ENCODE measurements around the gene B3GALT6.
"Not testable (repeated sequence)": the region's sequence is repeated elsewhere in the genome, so short reads cannot be mapped to it uniquely, and the experiment has no call there.

The B3GALT6 gene

DNA sequence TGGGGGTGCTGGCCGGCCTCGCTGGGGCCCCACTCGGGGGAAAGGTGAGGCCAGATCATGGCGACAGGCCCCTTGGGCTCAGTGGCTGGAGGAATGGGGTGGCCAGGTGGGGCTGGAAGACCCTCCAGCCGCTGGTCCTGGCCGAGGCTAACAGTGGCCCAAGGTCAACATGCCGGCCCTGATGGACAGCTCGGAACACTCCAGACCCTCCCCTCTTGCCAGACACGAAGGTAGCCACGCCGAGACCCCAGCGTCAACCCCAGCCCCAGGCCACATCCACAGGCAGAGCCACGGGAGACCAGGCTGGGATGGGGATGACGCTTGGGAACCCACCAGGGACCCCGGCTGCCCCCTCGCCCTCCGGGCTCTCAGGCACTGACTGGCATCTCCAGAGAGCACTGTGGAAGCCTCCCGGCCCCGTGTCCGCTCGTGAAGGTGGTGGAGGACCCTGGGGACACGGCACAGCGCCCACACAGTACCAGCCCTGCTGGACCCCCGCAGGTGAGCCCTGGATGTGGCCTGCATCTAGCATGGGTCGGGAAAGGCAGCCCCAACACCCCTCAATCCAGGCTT lies 15.4 kb downstream of the B3GALT6 start:
- H3K9me3 ChIP-seq (ENCODE audit: insufficient read depth, low read depth, low read length) = peaks cover 2% of the 10 kb centered on the region
- no peak overlapping the region for H4K12ac ChIP-seq (ENCODE audit: low read depth, low read length)
- peaks cover 12 to 14% of the 10 kb centered on the region in 2 experiments for H3K4me1 ChIP-seq (ENCODE audit: control insufficient read depth in 1 of 2, insufficient read depth in 2 of 2, low read length in 2 of 2)
- no peak overlapping the region for H2BK5ac ChIP-seq (ENCODE audit: low read depth, low read length, poor library complexity)
- no peak overlapping the region for H4K91ac ChIP-seq (ENCODE audit: low read depth, low read length)
- H3K4me2 ChIP-seq (ENCODE audit: low read length) = no peak overlapping the region
- H3K36me3 ChIP-seq (ENCODE audit: control insufficient read depth in 1 of 2, insufficient read depth in 2 of 2, low read length in 2 of 2) = peaks cover 7 to 11% of the 10 kb centered on the region in 2 experiments
- H2AK5ac ChIP-seq (ENCODE audit: low read length) = no peak overlapping the region
- H3K79me1 ChIP-seq (ENCODE audit: low read length) = peaks cover 9% of the 10 kb centered on the region
- no peak overlapping the region for H3K27ac ChIP-seq (ENCODE audit: low read depth, low read length)
- no peak overlapping the region for H3K14ac ChIP-seq (ENCODE audit: low read length)
- peaks cover 5% of the 10 kb centered on the region for H3K27me3 ChIP-seq (ENCODE audit: insufficient read depth, low read length)
- H3K23ac ChIP-seq (ENCODE audit: low read length) = no peak overlapping the region
- no peak overlapping the region for H2AFZ ChIP-seq (ENCODE audit: insufficient read depth, low read length, poor library complexity)
- no peak overlapping the region for H3K4me3 ChIP-seq (ENCODE audit: low read depth, low read length)
- no peak overlapping the region for H3K18ac ChIP-seq (ENCODE audit: low read length)
- no peak overlapping the region for H2BK12ac ChIP-seq (ENCODE audit: low read length)
- no peak for DNase-seq
- WGBS (ENCODE audit: extremely low coverage, insufficient coverage, insufficient read length) = no CpG with 5 or more reads among the region's 25 CpGs
- no peaks in the 10 kb centered on the region for H3K79me2 ChIP-seq (ENCODE audit: control insufficient read depth, insufficient read depth, low read length, poor library complexity)
- H4K8ac ChIP-seq (ENCODE audit: low read depth, low read length) = no peak overlapping the region
- H3K9ac ChIP-seq (ENCODE audit: low read length) = no peak overlapping the region
- no peak overlapping the region for H2BK120ac ChIP-seq (ENCODE audit: insufficient read depth, low read length, poor library complexity)
- no peak overlapping the region for H3K4ac ChIP-seq (ENCODE audit: low read depth, low read length)

DNA sequence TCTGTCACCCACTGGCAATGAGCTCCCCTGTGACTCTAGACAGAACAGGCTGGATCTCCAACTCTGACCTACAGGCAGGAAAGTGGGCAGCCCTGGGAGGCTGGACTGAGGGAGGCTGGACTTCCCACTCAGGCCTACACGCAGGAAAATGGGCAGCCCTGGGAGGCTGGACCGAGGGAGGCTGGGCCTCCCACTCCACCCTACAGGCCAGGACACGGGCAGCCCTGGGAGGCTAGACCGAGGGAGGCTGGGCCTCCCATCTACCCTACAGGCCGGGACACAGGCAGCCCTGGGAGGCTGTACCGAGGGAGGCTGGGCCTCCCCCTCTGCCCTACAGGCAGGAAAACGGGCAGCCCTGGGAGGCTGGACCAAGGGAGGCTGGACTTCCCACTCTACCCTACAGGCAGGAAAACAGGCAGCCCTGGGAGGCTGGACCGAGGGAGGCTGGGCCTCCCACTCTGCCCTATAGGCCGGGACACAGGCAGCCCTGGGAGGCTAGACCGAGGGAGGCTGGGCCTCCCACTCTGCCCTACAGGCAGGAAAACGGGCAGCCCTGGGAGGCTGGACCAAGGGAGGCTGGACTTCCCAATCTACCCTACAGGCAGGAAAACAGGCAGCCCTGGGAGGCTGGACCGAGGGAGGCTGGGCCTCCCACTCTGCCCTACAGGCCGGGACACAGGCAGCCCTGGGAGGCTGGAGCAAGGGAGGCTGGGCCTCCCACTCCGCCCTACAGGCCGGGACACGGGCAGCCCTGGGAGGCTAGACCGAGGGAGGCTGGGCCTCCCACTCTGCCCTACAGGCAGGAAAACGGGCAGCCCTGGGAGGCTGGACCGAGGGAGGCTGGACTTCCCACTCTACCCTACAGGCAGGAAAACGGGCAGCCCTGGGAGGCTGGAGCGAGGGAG lies 16.2 kb downstream of the B3GALT6 start:
- WGBS (ENCODE audit: extremely low coverage, insufficient coverage, insufficient read length) = no CpG with 5 or more reads among the region's 21 CpGs

DNA sequence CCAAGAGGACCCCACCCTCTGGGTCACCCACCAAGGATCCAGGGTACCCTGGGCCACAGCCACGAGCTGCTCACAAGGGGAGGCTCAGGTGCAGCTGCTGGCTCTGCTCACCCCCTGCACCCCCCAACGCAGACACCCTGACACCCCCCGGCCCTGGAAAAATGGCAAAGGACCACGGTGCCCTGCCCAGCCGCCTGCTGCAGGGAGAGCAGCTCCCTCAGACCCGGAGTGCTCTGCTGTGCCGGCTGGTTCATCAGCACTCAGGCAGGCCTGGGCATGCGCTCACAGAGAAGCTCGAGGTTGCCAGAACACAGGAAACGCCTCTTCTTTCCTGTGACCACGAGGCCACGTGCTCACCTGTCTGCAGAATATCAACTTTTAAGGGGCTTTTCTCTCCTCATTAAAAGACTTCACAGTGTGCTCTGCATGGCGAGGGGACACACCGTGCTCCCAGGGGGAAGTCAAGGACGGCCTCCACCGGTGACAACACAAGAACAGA lies 18.8 kb downstream of the B3GALT6 start:
- Histone ChIP-seq H2BK12ac (ENCODE audit: low read length) (peak overlapping the region; percentile 51), H3K79me2 (ENCODE audit: control insufficient read depth, insufficient read depth, low read length, poor library complexity) (no peaks in the 10 kb centered on the region), H3K4me2 (ENCODE audit: low read length) (no peak overlapping the region), H3K27ac (ENCODE audit: low read depth, low read length) (peak overlapping the region; percentile 81), H2BK120ac (ENCODE audit: insufficient read depth, low read length, poor library complexity) (peak overlapping the region; percentile 59), H3K14ac (ENCODE audit: low read length) (peak overlapping the region; percentile 86), H3K9me3 (ENCODE audit: insufficient read depth, low read depth, low read length) (peaks cover 5% of the 10 kb centered on the region), H3K27me3 (ENCODE audit: insufficient read depth, low read length) (peaks cover 5% of the 10 kb centered on the region), H3K4ac (ENCODE audit: low read depth, low read length) (peak overlapping the region; percentile 74), H3K79me1 (ENCODE audit: low read length) (peaks cover 9% of the 10 kb centered on the region), H4K91ac (ENCODE audit: low read depth, low read length) (peak overlapping the region; percentile 95), H2AK5ac (ENCODE audit: low read length) (peak overlapping the region; percentile 61), H3K4me3 (ENCODE audit: low read depth, low read length) (no peak overlapping the region), H3K23ac (ENCODE audit: low read length) (no peak overlapping the region), H3K36me3 (ENCODE audit: control insufficient read depth in 1 of 2, insufficient read depth in 2 of 2, low read length in 2 of 2) (peaks cover 36 to 40% of the 10 kb centered on the region in 2 experiments), H2BK5ac (ENCODE audit: low read depth, low read length, poor library complexity) (peak overlapping the region; percentile 70), H2AFZ (ENCODE audit: insufficient read depth, low read length, poor library complexity) (peak overlapping the region; percentile 39), H4K8ac (ENCODE audit: low read depth, low read length) (peak overlapping the region; percentile 68), H4K12ac (ENCODE audit: low read depth, low read length) (peak overlapping the region; percentile 7), H3K18ac (ENCODE audit: low read length) (peak overlapping the region; percentile 81), H3K9ac (ENCODE audit: low read length) (no peak overlapping the region), H3K4me1 (ENCODE audit: control insufficient read depth in 1 of 2, insufficient read depth in 2 of 2, low read length in 2 of 2) (peaks cover 10 to 12% of the 10 kb centered on the region in 2 experiments)
- WGBS (ENCODE audit: extremely low coverage, insufficient coverage, insufficient read length) = no CpG with 5 or more reads among the region's 16 CpGs
- no peak for DNase-seq

More for the DNA sequence above, 16.2 kb downstream of the B3GALT6 start:
- not testable (repeated sequence) for H3K23ac ChIP-seq (ENCODE audit: low read length); H3K4me2 ChIP-seq (ENCODE audit: low read length); H3K79me1 ChIP-seq (ENCODE audit: low read length); H3K27ac ChIP-seq (ENCODE audit: low read depth, low read length); H3K18ac ChIP-seq (ENCODE audit: low read length); H4K8ac ChIP-seq (ENCODE audit: low read depth, low read length); H4K12ac ChIP-seq (ENCODE audit: low read depth, low read length); H3K9me3 ChIP-seq (ENCODE audit: insufficient read depth, low read depth, low read length); H2BK12ac ChIP-seq (ENCODE audit: low read length); H3K27me3 ChIP-seq (ENCODE audit: insufficient read depth, low read length); H2AFZ ChIP-seq (ENCODE audit: insufficient read depth, low read length, poor library complexity); H2AK5ac ChIP-seq (ENCODE audit: low read length); H4K91ac ChIP-seq (ENCODE audit: low read depth, low read length); H3K4me3 ChIP-seq (ENCODE audit: low read depth, low read length); H3K14ac ChIP-seq (ENCODE audit: low read length); H3K9ac ChIP-seq (ENCODE audit: low read length); H2BK5ac ChIP-seq (ENCODE audit: low read depth, low read length, poor library complexity); H3K4ac ChIP-seq (ENCODE audit: low read depth, low read length); H3K79me2 ChIP-seq (ENCODE audit: control insufficient read depth, insufficient read depth, low read length, poor library complexity); H2BK120ac ChIP-seq (ENCODE audit: insufficient read depth, low read length, poor library complexity)
- Histone ChIP-seq H3K36me3 (ENCODE audit: control insufficient read depth in 1 of 2, insufficient read depth in 2 of 2, low read length in 2 of 2) (peaks cover 13 to 16% of the 10 kb centered on the region in 2 experiments), H3K4me1 (ENCODE audit: control insufficient read depth in 1 of 2, insufficient read depth in 2 of 2, low read length in 2 of 2) (peaks cover 12 to 14% of the 10 kb centered on the region in 2 experiments)
- DNase-seq = peak; percentile 84 to 88

DNA sequence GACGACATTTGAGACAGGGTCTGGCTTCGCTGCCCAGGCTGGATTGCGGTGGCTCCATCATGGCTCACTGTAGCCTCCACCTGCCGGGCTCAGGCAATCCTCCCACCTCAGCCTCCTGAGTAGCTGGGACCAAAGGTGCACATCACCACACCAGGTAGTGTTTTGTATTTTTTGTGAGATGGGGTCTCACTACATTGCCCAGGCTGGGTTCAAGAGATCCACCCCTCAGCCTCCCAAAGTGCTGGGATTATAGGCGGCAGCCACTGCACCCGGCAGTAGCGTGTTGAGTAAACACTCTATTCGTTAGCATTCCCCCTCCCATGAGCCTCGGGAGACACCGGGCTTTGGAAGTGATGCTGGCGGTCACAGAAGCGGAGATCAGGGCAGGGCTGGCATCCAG lies 21.3 kb downstream of the B3GALT6 start:
- H3K4me1 ChIP-seq (ENCODE audit: control insufficient read depth in 1 of 2, insufficient read depth in 2 of 2, low read length in 2 of 2) = peaks cover 6% of the 10 kb centered on the region in 2 experiments
- H2AK5ac ChIP-seq (ENCODE audit: low read length) = no peak overlapping the region
- H2BK12ac ChIP-seq (ENCODE audit: low read length) = no peak overlapping the region
- H2AFZ ChIP-seq (ENCODE audit: insufficient read depth, low read length, poor library complexity) = no peak overlapping the region
- no peak overlapping the region for H3K4ac ChIP-seq (ENCODE audit: low read depth, low read length)
- H3K9me3 ChIP-seq (ENCODE audit: insufficient read depth, low read depth, low read length) = peaks cover 3% of the 10 kb centered on the region
- no peak overlapping the region for H4K8ac ChIP-seq (ENCODE audit: low read depth, low read length)
- no peak overlapping the region for H3K4me3 ChIP-seq (ENCODE audit: low read depth, low read length)
- peaks cover 6% of the 10 kb centered on the region for H3K79me1 ChIP-seq (ENCODE audit: low read length)
- no peak overlapping the region for H2BK5ac ChIP-seq (ENCODE audit: low read depth, low read length, poor library complexity)
- no peak overlapping the region for H3K14ac ChIP-seq (ENCODE audit: low read length)
- no peak overlapping the region for H4K91ac ChIP-seq (ENCODE audit: low read depth, low read length)
- peaks cover 51 to 56% of the 10 kb centered on the region in 2 experiments for H3K36me3 ChIP-seq (ENCODE audit: control insufficient read depth in 1 of 2, insufficient read depth in 2 of 2, low read length in 2 of 2)
- no peak overlapping the region for H3K4me2 ChIP-seq (ENCODE audit: low read length)
- no peak overlapping the region for H3K18ac ChIP-seq (ENCODE audit: low read length)
- no peaks in the 10 kb centered on the region for H3K27me3 ChIP-seq (ENCODE audit: insufficient read depth, low read length)
- H3K9ac ChIP-seq (ENCODE audit: low read length) = no peak overlapping the region
- H3K23ac ChIP-seq (ENCODE audit: low read length) = no peak overlapping the region
- no peak overlapping the region for H3K27ac ChIP-seq (ENCODE audit: low read depth, low read length)
- WGBS (ENCODE audit: extremely low coverage, insufficient coverage, insufficient read length) = no CpG with 5 or more reads among the region's 12 CpGs
- no peak for DNase-seq
- H4K12ac ChIP-seq (ENCODE audit: low read depth, low read length) = no peak overlapping the region
- no peak overlapping the region for H2BK120ac ChIP-seq (ENCODE audit: insufficient read depth, low read length, poor library complexity)
- no peaks in the 10 kb centered on the region for H3K79me2 ChIP-seq (ENCODE audit: control insufficient read depth, insufficient read depth, low read length, poor library complexity)

Data from trophoblast cell (in vitro differentiated cells and primary cell).